ENCODE results near the gene MAGI2. TPM values are rescaled to one million over a fixed set of nuclear protein-coding genes. Genes with fewer than 3 reads are reported as not detected.

MAGI2 gene
- total RNA-seq, 4 donors from 2014 or later: 0.23 to 5.5 (median 0.45) TPM

GRCh38 chr7:78616539-78616938, 836.9 kb downstream of the MAGI2 start:
- Histone ChIP-seq H3K9me3 (no peaks in the 10 kb centered on the region), H3K36me3 (no peaks in the 10 kb centered on the region), H3K27me3 (no peaks in the 10 kb centered on the region), H3K4me3 (no peak overlapping the region), H3K4me1 (no peaks in the 10 kb centered on the region), H3K27ac (no peak overlapping the region)
- no peak for TF ChIP-seq CTCF (IDR thresholded peaks at IDR 0.05)
- TF ChIP-seq POLR2A (IDR thresholded peaks at IDR 0.05): no peak
- no peak for DNase-seq
- intact Hi-C loops (cut with DNase I): no loop called here

- intact Hi-C loops (cut with DNase I): no loop called here
- no peak for TF ChIP-seq CTCF (IDR thresholded peaks at IDR 0.05)
- no peak for TF ChIP-seq POLR2A (IDR thresholded peaks at IDR 0.05)
- 41 to 48% methylated on average over 2 of the region's 2 CpGs for WGBS, 2 donors
Measured at GRCh38 chr7:78609281-78609680, 844.2 kb downstream of the MAGI2 start.

GRCh38 chr7:78607099-78607498, 846.4 kb downstream of the MAGI2 start:
- Histone ChIP-seq H3K27ac (no peak overlapping the region), H3K4me3 (no peak overlapping the region), H3K9me3 (no peaks in the 10 kb centered on the region), H3K4me1 (no peaks in the 10 kb centered on the region), H3K27me3 (no peaks in the 10 kb centered on the region), H3K36me3 (no peaks in the 10 kb centered on the region)
- TF ChIP-seq CTCF (IDR thresholded peaks at IDR 0.05) (no peak), POLR2A (IDR thresholded peaks at IDR 0.05) (no peak)
- DNase-seq: no peak
- 72 to 76% methylated on average over 5 of the region's 5 CpGs for WGBS, 2 donors
- intact Hi-C loops (cut with DNase I): no loop called here

More at GRCh38 chr7:78609281-78609680, 844.2 kb downstream of the MAGI2 start:
- no peaks in the 10 kb centered on the region for H3K4me1 ChIP-seq
- H3K4me3 ChIP-seq: no peak overlapping the region
- no peak overlapping the region for H3K27ac ChIP-seq
- H3K27me3 ChIP-seq: no peaks in the 10 kb centered on the region
- no peaks in the 10 kb centered on the region for H3K9me3 ChIP-seq
- H3K36me3 ChIP-seq: no peaks in the 10 kb centered on the region
- DNase-seq: no peak

GRCh38 chr7:78605119-78605518, 848.3 kb downstream of the MAGI2 start:
- no peaks in the 10 kb centered on the region for H3K4me1 ChIP-seq
- no peaks in the 10 kb centered on the region for H3K9me3 ChIP-seq
- no peaks in the 10 kb centered on the region for H3K36me3 ChIP-seq
- intact Hi-C loops (cut with DNase I): no loop called here
- no peak for DNase-seq
- H3K27me3 ChIP-seq: no peaks in the 10 kb centered on the region
- H3K4me3 ChIP-seq: no peak overlapping the region
- no peak overlapping the region for H3K27ac ChIP-seq
- 57 to 59% methylated on average over 1 of the region's 1 CpG for WGBS, 2 donors
- no peak for TF ChIP-seq POLR2A (IDR thresholded peaks at IDR 0.05)
- no peak for TF ChIP-seq CTCF (IDR thresholded peaks at IDR 0.05)

GRCh38 chr7:78601728-78602127, 851.7 kb downstream of the MAGI2 start:
- no peaks in the 10 kb centered on the region for H3K27me3 ChIP-seq
- WGBS, 2 donors: 51 to 62% methylated on average over 2 of the region's 2 CpGs
- H3K9me3 ChIP-seq: no peaks in the 10 kb centered on the region
- intact Hi-C loops (cut with DNase I): no loop called here
- no peak overlapping the region for H3K4me3 ChIP-seq
- no peak overlapping the region for H3K27ac ChIP-seq
- DNase-seq: no peak
- no peaks in the 10 kb centered on the region for H3K36me3 ChIP-seq
- TF ChIP-seq CTCF (IDR thresholded peaks at IDR 0.05): no peak
- no peak for TF ChIP-seq POLR2A (IDR thresholded peaks at IDR 0.05)
- H3K4me1 ChIP-seq: no peaks in the 10 kb centered on the region

All from esophagus squamous epithelium (tissue), 5 donors.